Stimulated activated effector memory CD8-positive, alpha-beta T cell treated with anti-CD3 and anti-CD28 coated beads, Interleukin-12 subunit alpha, Interleukin-12 subunit beta, amount 100 ng/mL, for 72 hours (primary cell): ENCODE data around the gene UCN2.
"Not testable (repeated sequence)": the region's sequence is repeated elsewhere in the genome, so short reads cannot be mapped to it uniquely, and the experiment has no call there.

Experiments
- ATAC-seq: fragments of 150-1000 bp; cut with Tn5 transposase; 2 replicates; pipeline ENCODE4 v1.10.0; 2021
- DNase-seq, 2 donors: peaks; one replicate each; pipeline ENCODE4 v3.0.0; 2021 to 2022; ENCODE audit warnings: low spot score in 2 of 2
- H3K27ac Mint-ChIP-seq: one replicate; pipeline ENCODE4 v1.8.0; 2022; ENCODE audit warnings: mild to moderate bottlenecking, mixed read lengths
- H3K36me3 Mint-ChIP-seq: one replicate; pipeline ENCODE4 v1.8.0; 2022; ENCODE audit warnings: mild to moderate bottlenecking, mixed read lengths
- H3K4me1 Mint-ChIP-seq: one replicate; pipeline ENCODE4 v1.8.0; 2022; ENCODE audit warnings: mixed read lengths
- H3K4me3 Mint-ChIP-seq: one replicate; pipeline ENCODE4 v1.8.0; 2022; ENCODE audit warnings: mild to moderate bottlenecking, mixed read lengths
- H3K9me3 Mint-ChIP-seq: one replicate; pipeline ENCODE4 v1.8.0; 2022; ENCODE audit warnings: mixed read lengths

Gene UCN2

GRCh38 chr3:48556796-48557626 is 6.6 kb downstream of the UCN2 start, which contains the start of gene PFKFB4:
PFKFB4 (minus strand) TSS chr3:48556803; CDS start chr3:48556777, 26 bp downstream.
- Mint-ChIP-seq H3K9me3 (no peaks in the 10 kb centered on the region), H3K4me1 (peaks cover 67% of the 10 kb centered on the region), H3K4me3 (peak within 1 kb of the TSS; percentile 79), H3K27ac (peak within 1 kb of the TSS; percentile 87), H3K36me3 (peaks cover 65% of the 10 kb centered on the region)
- peak; percentile 92 for ATAC-seq
- peak; percentile 97 to 100 for DNase-seq

GRCh38 chr3:48555949-48556795 is 7.4 kb downstream of the UCN2 start:
- Mint-ChIP-seq H3K4me1 (peaks cover 62% of the 10 kb centered on the region), H3K36me3 (peaks cover 74% of the 10 kb centered on the region), H3K4me3 (peak overlapping the region; percentile 79), H3K9me3 (no peaks in the 10 kb centered on the region), H3K27ac (peak overlapping the region; percentile 87)
- DNase-seq (no peak), ATAC-seq (no peak)

GRCh38 chr3:48555231-48555948 is 8.2 kb downstream of the UCN2 start:
- Mint-ChIP-seq H3K4me3 (peak overlapping the region; percentile 79), H3K36me3 (peaks cover 82% of the 10 kb centered on the region), H3K27ac (peak overlapping the region; percentile 56), H3K4me1 (peaks cover 62% of the 10 kb centered on the region), H3K9me3 (no peaks in the 10 kb centered on the region)
- no peak for DNase-seq
- ATAC-seq, result no peak

- peak overlapping the region; percentile 79 for H3K4me3 Mint-ChIP-seq
- DNase-seq (no peak), ATAC-seq (no peak)
- no peak overlapping the region for H3K27ac Mint-ChIP-seq
- H3K9me3 Mint-ChIP-seq, result no peaks in the 10 kb centered on the region
- H3K4me1 Mint-ChIP-seq, result peaks cover 52% of the 10 kb centered on the region
- H3K36me3 Mint-ChIP-seq, result peaks cover 94% of the 10 kb centered on the region
Observed at GRCh38 chr3:48553886-48554845, 9.4 kb downstream of the UCN2 start.

GRCh38 chr3:48553361-48553760 is 10.2 kb downstream of the UCN2 start:
- H3K4me1 Mint-ChIP-seq, result peaks cover 44% of the 10 kb centered on the region
- H3K36me3 Mint-ChIP-seq, result peaks cover 97% of the 10 kb centered on the region
- ATAC-seq (no peak), DNase-seq (no peak)
- no peaks in the 10 kb centered on the region for H3K9me3 Mint-ChIP-seq
- no peak overlapping the region for H3K4me3 Mint-ChIP-seq
- H3K27ac Mint-ChIP-seq, result no peak overlapping the region

GRCh38 chr3:48552111-48552951 is 11.2 kb downstream of the UCN2 start:
- no peak overlapping the region for H3K4me3 Mint-ChIP-seq
- no peaks in the 10 kb centered on the region for H3K9me3 Mint-ChIP-seq
- ATAC-seq, result no peak
- DNase-seq, result no peak
- H3K36me3 Mint-ChIP-seq, result peaks cover 99% of the 10 kb centered on the region
- peaks cover 38% of the 10 kb centered on the region for H3K4me1 Mint-ChIP-seq
- no peak overlapping the region for H3K27ac Mint-ChIP-seq

GRCh38 chr3:48551651-48552050 is 11.9 kb downstream of the UCN2 start:
- not testable (repeated sequence) for H3K4me3 Mint-ChIP-seq, H3K27ac Mint-ChIP-seq, H3K9me3 Mint-ChIP-seq, ATAC-seq, DNase-seq
- peaks cover 99% of the 10 kb centered on the region for H3K36me3 Mint-ChIP-seq
- H3K4me1 Mint-ChIP-seq, result peaks cover 34% of the 10 kb centered on the region

- Mint-ChIP-seq H3K36me3 (peaks cover 100% of the 10 kb centered on the region), H3K27ac (no peak overlapping the region), H3K4me1 (peaks cover 12% of the 10 kb centered on the region), H3K9me3 (no peaks in the 10 kb centered on the region), H3K4me3 (no peak overlapping the region)
- peak; percentile 70 to 92 for DNase-seq
- peak; percentile 83 for ATAC-seq
Observed at GRCh38 chr3:48548729-48549705, 14.6 kb downstream of the UCN2 start.

GRCh38 chr3:48548126-48548525 is 15.5 kb downstream of the UCN2 start:
- Mint-ChIP-seq H3K4me3 (no peak overlapping the region), H3K4me1 (peaks cover 7% of the 10 kb centered on the region), H3K27ac (no peak overlapping the region), H3K9me3 (no peaks in the 10 kb centered on the region), H3K36me3 (peaks cover 100% of the 10 kb centered on the region)
- ATAC-seq, result no peak
- no peak for DNase-seq

GRCh38 chr3:48546203-48546829 is 17.3 kb downstream of the UCN2 start:
- Mint-ChIP-seq H3K4me3 (no peak overlapping the region), H3K27ac (no peak overlapping the region), H3K4me1 (peaks cover 7% of the 10 kb centered on the region), H3K9me3 (no peaks in the 10 kb centered on the region), H3K36me3 (peaks cover 100% of the 10 kb centered on the region)
- no peak for DNase-seq
- no peak for ATAC-seq

- Mint-ChIP-seq H3K27ac (no peak overlapping the region), H3K4me3 (no peak overlapping the region), H3K9me3 (no peaks in the 10 kb centered on the region), H3K4me1 (no peaks in the 10 kb centered on the region), H3K36me3 (peaks cover 100% of the 10 kb centered on the region)
- DNase-seq, result no peak
- ATAC-seq, result no peak
Observed at GRCh38 chr3:48544141-48544540, 19.4 kb downstream of the UCN2 start.

GRCh38 chr3:48543271-48543866 is 20.2 kb downstream of the UCN2 start:
- ATAC-seq (peak; percentile 25), DNase-seq (no peak)
- Mint-ChIP-seq H3K27ac (peak overlapping the region; percentile 14), H3K4me3 (no peak overlapping the region), H3K36me3 (peaks cover 100% of the 10 kb centered on the region), H3K4me1 (no peaks in the 10 kb centered on the region), H3K9me3 (no peaks in the 10 kb centered on the region)
